ENCODE measurements around the gene NT5DC1.

NT5DC1 gene

DNA sequence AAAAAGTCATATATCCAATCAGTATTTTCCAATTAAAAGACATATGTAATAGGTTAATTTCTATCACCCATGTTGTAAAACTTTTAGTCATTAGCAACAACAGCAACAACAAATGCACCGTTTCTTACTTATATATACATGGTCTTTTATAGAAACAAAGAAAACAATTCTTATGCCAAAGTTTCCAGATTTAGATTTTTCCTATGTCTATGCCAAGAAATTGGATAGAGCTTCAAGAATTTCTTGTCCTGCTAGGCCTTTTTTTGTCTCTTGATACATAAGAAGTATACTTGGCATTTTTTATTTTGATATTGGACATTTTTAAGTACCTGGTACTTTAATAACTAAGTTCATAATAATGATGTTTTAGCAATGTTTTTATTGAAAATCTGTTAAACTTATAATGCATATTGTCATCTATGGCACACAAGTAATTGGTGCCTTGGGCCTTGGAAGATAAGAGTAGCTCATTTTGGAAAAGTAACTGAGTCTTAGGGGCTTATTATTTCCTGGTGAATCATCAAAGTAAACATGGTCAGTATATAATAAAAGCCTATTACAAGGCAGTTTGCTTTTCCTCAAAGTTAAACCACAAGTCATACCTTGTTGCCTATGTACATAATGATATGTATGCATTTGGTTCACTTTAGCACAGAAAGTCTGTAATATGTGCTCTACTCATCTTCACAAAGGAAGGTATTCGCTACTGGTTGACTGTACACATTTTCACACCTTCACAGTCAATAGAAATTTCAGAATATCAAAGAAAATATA lies 29.9 kb upstream of the NT5DC1 start:
- H3K27ac ChIP-seq (ENCODE audit: low read depth, low read length): no peak overlapping the region
- no peaks in the 10 kb centered on the region for H3K9me3 ChIP-seq (ENCODE audit: low read length)
- H3K4me1 ChIP-seq (ENCODE audit: insufficient read depth, low read length): no peaks in the 10 kb centered on the region
- H3K9ac ChIP-seq (ENCODE audit: low read length): no peak overlapping the region
- no peak overlapping the region for H3K4me3 ChIP-seq (ENCODE audit: low read depth in 1 of 2, low read length in 2 of 2)
- no peaks in the 10 kb centered on the region for H3K36me3 ChIP-seq (ENCODE audit: insufficient read depth, low read length)
- H3K27me3 ChIP-seq (ENCODE audit: control insufficient read depth in 1 of 2, insufficient read depth in 2 of 2, low read length in 2 of 2): no peaks in the 10 kb centered on the region

DNA sequence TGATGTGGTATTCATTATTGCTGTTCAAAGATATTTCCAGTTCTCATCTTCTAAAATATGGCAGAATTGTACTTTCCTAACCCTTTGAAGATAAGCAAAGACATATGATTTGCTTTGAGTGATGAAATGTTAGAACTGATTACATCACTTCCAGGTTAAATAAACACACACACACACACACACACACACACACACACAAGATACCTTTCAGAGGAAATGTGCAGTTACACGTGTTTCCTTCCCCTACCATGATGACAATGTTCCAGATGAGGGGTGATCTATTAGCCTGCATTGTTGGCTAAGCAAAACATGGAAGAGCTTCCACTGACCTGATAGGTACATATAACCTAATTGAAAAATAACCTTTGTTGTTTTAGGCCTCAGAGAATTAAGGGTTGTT lies 28.3 kb upstream of the NT5DC1 start:
- H3K36me3 ChIP-seq (ENCODE audit: insufficient read depth, low read length): no peaks in the 10 kb centered on the region
- H3K27me3 ChIP-seq (ENCODE audit: control insufficient read depth in 1 of 2, insufficient read depth in 2 of 2, low read length in 2 of 2): no peaks in the 10 kb centered on the region
- H3K9ac ChIP-seq (ENCODE audit: low read length): no peak overlapping the region
- no peaks in the 10 kb centered on the region for H3K4me1 ChIP-seq (ENCODE audit: insufficient read depth, low read length)
- H3K4me3 ChIP-seq (ENCODE audit: low read depth in 1 of 2, low read length in 2 of 2): no peak overlapping the region
- no peaks in the 10 kb centered on the region for H3K9me3 ChIP-seq (ENCODE audit: low read length)
- no peak overlapping the region for H3K27ac ChIP-seq (ENCODE audit: low read depth, low read length)

DNA sequence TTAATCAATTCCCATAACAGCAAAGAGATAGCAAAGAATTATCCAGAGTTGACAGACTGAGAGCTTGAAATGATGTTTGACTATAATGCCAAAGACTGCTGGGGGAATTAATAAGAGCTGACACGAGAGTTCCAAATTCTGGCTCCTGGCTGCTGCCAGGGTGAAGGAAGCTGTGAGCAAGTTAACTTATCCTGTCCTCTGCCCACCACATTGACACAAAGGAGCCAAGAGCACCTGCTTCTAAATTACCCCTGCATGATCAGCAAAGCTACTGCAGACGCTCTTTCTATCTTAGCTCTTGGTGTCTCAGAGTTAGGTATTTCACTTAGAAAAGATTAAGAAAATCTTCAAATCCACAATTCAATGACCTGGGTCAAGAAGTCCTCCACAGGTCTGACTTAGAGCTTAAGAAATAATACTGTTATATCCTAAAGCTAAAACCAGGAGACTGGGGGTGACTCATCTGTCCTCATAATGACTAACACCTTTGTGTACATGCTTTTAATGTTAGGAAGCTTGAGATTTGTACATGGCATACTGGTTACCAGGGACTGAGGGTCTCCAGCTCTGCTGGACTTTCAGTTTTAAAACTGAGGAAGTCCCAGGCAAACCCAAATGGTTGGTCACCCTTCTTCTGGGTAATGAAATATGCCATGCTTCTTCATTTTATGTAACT lies 26.8 kb upstream of the NT5DC1 start:
- H3K4me3 ChIP-seq (ENCODE audit: low read depth in 1 of 2, low read length in 2 of 2): no peak overlapping the region
- H3K9ac ChIP-seq (ENCODE audit: low read length): no peak overlapping the region
- H3K27ac ChIP-seq (ENCODE audit: low read depth, low read length): no peak overlapping the region
- no peaks in the 10 kb centered on the region for H3K9me3 ChIP-seq (ENCODE audit: low read length)
- no peaks in the 10 kb centered on the region for H3K27me3 ChIP-seq (ENCODE audit: control insufficient read depth in 1 of 2, insufficient read depth in 2 of 2, low read length in 2 of 2)
- no peaks in the 10 kb centered on the region for H3K36me3 ChIP-seq (ENCODE audit: insufficient read depth, low read length)
- H3K4me1 ChIP-seq (ENCODE audit: insufficient read depth, low read length): no peaks in the 10 kb centered on the region

DNA sequence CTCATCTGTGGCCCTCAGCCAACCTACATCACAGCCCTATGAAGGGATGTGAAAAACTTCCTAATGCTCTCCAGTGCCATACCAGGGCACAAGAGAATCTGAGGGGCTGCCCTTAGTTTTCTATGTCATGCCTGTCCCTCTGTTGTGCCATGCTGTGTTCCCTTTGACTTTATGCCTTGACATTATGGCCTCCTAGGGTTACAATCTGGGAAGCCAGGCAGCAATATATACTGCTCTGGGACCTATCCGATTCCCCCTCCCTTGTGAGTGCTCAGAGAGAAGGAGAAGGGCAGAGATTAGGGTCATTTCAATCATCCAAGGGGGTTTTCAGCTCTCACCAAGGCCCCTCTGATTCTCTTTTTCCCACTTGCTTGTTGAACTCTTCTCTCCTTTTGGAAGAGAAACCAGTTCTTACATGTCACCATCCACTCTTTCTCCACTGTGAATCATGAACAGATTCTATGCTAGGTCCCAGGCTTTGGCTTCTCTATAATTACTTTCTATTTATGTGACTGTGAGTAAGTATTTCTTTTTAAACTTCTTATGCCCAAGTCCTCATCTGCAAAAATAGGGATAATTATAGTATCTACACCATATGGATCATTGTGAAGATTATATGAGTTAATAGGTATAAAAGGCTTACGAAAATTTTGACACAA lies 25.8 kb upstream of the NT5DC1 start:
- Histone ChIP-seq H3K27ac (ENCODE audit: low read depth, low read length) (no peak overlapping the region), H3K36me3 (ENCODE audit: insufficient read depth, low read length) (no peaks in the 10 kb centered on the region), H3K9me3 (ENCODE audit: low read length) (no peaks in the 10 kb centered on the region), H3K4me3 (ENCODE audit: low read depth in 1 of 2, low read length in 2 of 2) (no peak overlapping the region), H3K9ac (ENCODE audit: low read length) (no peak overlapping the region), H3K4me1 (ENCODE audit: insufficient read depth, low read length) (no peaks in the 10 kb centered on the region), H3K27me3 (ENCODE audit: control insufficient read depth in 1 of 2, insufficient read depth in 2 of 2, low read length in 2 of 2) (no peaks in the 10 kb centered on the region)

DNA sequence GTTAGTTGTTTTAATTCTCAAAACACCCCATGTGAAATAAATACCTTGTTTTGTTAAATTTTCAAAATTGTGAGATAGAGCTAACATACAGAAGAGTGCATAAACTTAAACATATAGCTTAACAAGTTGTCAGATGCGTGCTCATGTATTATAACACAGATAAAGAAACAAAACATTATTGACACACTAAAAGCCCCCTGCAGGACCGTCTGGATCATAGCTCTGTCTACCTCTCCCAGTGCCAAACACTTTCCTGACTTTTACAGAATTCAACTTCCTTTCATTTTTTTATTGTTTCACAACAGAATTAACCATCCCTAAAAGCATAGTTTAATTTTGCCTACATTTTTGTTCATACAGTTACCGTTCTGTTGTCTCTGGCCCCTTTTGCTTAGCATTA lies 22.1 kb upstream of the NT5DC1 start:
- no peaks in the 10 kb centered on the region for H3K27me3 ChIP-seq (ENCODE audit: control insufficient read depth in 1 of 2, insufficient read depth in 2 of 2, low read length in 2 of 2)
- H3K4me1 ChIP-seq (ENCODE audit: insufficient read depth, low read length): no peaks in the 10 kb centered on the region
- no peaks in the 10 kb centered on the region for H3K9me3 ChIP-seq (ENCODE audit: low read length)
- H3K27ac ChIP-seq (ENCODE audit: low read depth, low read length): no peak overlapping the region
- no peaks in the 10 kb centered on the region for H3K36me3 ChIP-seq (ENCODE audit: insufficient read depth, low read length)
- H3K4me3 ChIP-seq (ENCODE audit: low read depth in 1 of 2, low read length in 2 of 2): no peak overlapping the region
- H3K9ac ChIP-seq (ENCODE audit: low read length): no peak overlapping the region

DNA sequence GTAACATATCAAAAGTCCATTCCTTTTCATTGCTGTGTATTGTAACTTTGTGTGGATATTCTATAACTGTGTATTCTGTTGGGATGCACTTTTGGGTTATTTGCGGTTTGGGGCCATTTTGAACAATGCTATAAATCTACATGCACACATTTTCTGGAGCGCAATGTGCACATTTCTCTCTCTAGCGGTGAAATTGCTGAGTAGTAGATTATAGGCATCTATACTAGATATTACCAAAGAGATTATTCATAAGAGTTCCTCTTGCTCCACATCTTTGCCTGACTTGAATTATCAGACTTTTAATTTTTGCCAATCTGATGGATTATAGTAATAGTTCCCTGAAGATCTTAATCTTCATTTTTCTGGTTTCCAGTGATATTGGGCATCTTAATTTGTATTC lies 21.7 kb upstream of the NT5DC1 start:
- H3K27me3 ChIP-seq (ENCODE audit: control insufficient read depth in 1 of 2, insufficient read depth in 2 of 2, low read length in 2 of 2): no peaks in the 10 kb centered on the region
- no peaks in the 10 kb centered on the region for H3K4me1 ChIP-seq (ENCODE audit: insufficient read depth, low read length)
- no peaks in the 10 kb centered on the region for H3K36me3 ChIP-seq (ENCODE audit: insufficient read depth, low read length)
- no peak overlapping the region for H3K27ac ChIP-seq (ENCODE audit: low read depth, low read length)
- no peak overlapping the region for H3K9ac ChIP-seq (ENCODE audit: low read length)
- no peaks in the 10 kb centered on the region for H3K9me3 ChIP-seq (ENCODE audit: low read length)
- H3K4me3 ChIP-seq (ENCODE audit: low read depth in 1 of 2, low read length in 2 of 2): no peak overlapping the region

DNA sequence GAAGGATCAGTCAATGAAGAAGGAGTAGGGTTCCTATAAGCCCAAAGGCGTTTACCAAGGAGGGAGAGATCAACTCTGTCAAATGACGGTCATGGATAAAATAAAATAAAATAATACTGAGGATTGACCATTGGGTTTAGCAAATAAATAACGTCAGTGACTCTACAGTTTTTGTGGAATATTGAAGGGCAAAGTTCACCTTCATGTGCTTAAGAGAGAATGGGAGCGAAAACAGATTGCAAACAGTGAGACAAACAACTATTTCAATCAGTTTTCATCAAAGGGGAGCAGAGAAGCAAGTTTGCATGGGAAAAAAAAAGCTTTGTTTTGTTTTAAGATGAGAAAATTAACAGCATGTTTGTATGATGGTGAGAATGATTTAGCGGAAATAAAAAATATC lies 17.6 kb upstream of the NT5DC1 start:
- Histone ChIP-seq H3K4me1 (ENCODE audit: insufficient read depth, low read length) (no peaks in the 10 kb centered on the region), H3K4me3 (ENCODE audit: low read depth in 1 of 2, low read length in 2 of 2) (no peak overlapping the region), H3K9ac (ENCODE audit: low read length) (no peak overlapping the region), H3K27ac (ENCODE audit: low read depth, low read length) (no peak overlapping the region), H3K9me3 (ENCODE audit: low read length) (no peaks in the 10 kb centered on the region), H3K27me3 (ENCODE audit: control insufficient read depth in 1 of 2, insufficient read depth in 2 of 2, low read length in 2 of 2) (no peaks in the 10 kb centered on the region), H3K36me3 (ENCODE audit: insufficient read depth, low read length) (no peaks in the 10 kb centered on the region)

DNA sequence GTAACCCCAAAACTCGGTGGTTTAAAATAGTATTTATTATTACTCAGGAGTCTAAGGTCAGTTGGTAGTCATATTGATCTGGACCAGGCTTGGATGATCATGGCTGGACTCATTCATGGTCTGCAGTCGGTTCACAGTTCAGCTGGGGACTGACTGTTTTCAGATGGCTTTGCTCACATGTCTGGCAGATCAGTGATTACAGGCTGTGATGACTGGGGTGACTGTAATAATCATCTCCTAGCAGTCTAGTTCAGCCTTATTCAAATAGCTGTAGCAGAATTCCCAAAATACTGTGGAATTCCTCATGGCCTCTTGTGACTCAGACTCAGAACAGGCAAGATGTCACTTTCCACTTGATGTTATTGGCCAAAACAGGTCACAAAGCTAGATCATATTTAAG lies 16.4 kb upstream of the NT5DC1 start:
- H3K4me3 ChIP-seq (ENCODE audit: low read depth in 1 of 2, low read length in 2 of 2): no peak overlapping the region

DNA sequence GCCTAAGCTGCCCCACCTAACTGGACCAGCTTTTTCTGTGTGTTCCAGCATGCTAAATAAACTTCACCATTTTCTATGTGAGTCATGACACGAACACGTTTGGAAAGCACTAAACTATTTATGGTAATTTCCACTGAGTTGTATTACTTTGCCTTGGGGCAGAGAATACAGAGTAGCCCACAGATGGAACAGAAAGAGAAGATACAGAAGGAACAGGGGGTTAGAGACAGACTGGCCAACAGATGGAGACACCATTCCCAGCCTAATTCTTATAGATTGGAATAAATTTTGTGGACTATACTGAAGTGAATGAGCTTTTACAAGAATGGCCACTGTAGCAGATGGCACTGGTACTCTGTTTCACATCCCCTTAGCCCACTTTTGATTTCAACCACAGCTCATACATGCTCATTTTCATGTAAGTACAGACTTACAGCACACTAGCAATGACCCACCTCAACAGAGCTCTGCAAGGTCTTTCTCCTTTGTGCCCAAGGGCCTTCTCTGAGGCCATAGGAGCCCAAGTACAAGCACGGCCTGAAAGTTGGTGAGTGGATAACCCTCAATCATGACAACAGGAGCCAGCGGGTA lies 13.1 kb upstream of the NT5DC1 start:
- Histone ChIP-seq H3K4me3 (ENCODE audit: low read depth in 1 of 2, low read length in 2 of 2) (no peak overlapping the region), H3K4me1 (ENCODE audit: insufficient read depth, low read length) (no peaks in the 10 kb centered on the region), H3K27me3 (ENCODE audit: control insufficient read depth in 1 of 2, insufficient read depth in 2 of 2, low read length in 2 of 2) (no peaks in the 10 kb centered on the region), H3K9ac (ENCODE audit: low read length) (no peak overlapping the region), H3K9me3 (ENCODE audit: low read length) (no peaks in the 10 kb centered on the region), H3K27ac (ENCODE audit: low read depth, low read length) (no peak overlapping the region), H3K36me3 (ENCODE audit: insufficient read depth, low read length) (no peaks in the 10 kb centered on the region)

More for the DNA sequence above, 16.4 kb upstream of the NT5DC1 start:
- Histone ChIP-seq H3K9ac (ENCODE audit: low read length) (no peak overlapping the region), H3K27ac (ENCODE audit: low read depth, low read length) (no peak overlapping the region), H3K9me3 (ENCODE audit: low read length) (no peaks in the 10 kb centered on the region), H3K36me3 (ENCODE audit: insufficient read depth, low read length) (no peaks in the 10 kb centered on the region), H3K27me3 (ENCODE audit: control insufficient read depth in 1 of 2, insufficient read depth in 2 of 2, low read length in 2 of 2) (no peaks in the 10 kb centered on the region), H3K4me1 (ENCODE audit: insufficient read depth, low read length) (no peaks in the 10 kb centered on the region)

DNA sequence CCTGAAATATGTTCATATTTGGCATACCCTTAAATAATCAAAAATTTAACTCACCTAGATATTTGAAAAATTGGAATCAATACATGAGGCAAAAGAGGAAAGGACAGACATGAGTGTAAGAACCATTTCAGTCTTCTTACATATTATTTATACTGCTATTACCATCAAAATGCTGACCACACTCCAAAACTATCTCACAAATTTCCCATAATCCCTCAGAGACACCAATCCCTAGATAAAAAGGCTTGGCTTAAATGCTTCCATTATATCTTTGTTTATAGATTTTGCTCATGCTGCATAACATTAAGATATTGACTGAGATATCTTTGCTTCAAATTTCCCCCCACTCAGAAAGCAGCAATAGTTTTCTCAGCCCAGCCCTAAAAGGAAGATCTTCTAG lies 11.7 kb upstream of the NT5DC1 start:
- no peak overlapping the region for H3K27ac ChIP-seq (ENCODE audit: low read depth, low read length)
- H3K4me3 ChIP-seq (ENCODE audit: low read depth in 1 of 2, low read length in 2 of 2): no peak overlapping the region
- H3K9ac ChIP-seq (ENCODE audit: low read length): no peak overlapping the region
- H3K9me3 ChIP-seq (ENCODE audit: low read length): no peaks in the 10 kb centered on the region
- no peaks in the 10 kb centered on the region for H3K36me3 ChIP-seq (ENCODE audit: insufficient read depth, low read length)
- no peaks in the 10 kb centered on the region for H3K4me1 ChIP-seq (ENCODE audit: insufficient read depth, low read length)
- no peaks in the 10 kb centered on the region for H3K27me3 ChIP-seq (ENCODE audit: control insufficient read depth in 1 of 2, insufficient read depth in 2 of 2, low read length in 2 of 2)

DNA sequence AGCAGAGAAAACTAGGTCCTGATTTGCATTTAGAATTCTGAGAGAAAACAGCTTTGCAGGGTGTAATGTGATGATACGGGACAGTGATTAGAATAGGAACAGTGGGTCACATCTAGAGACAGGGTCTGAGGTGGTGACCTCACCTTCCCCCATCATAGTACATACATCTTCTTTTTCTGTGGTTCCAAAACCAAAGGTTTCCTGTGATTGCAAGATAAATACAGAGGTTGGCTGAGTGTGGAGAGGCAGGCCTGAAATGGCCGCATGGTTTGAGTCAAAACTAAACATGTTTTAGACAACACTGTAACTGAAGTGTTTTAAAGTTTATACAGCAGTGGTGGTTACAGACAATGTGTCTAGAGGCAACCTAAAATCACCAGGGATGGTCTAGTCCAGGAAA lies 10.4 kb upstream of the NT5DC1 start:
- Histone ChIP-seq H3K4me3 (ENCODE audit: low read depth in 1 of 2, low read length in 2 of 2) (no peak overlapping the region), H3K9me3 (ENCODE audit: low read length) (no peaks in the 10 kb centered on the region), H3K4me1 (ENCODE audit: insufficient read depth, low read length) (no peaks in the 10 kb centered on the region), H3K27me3 (ENCODE audit: control insufficient read depth in 1 of 2, insufficient read depth in 2 of 2, low read length in 2 of 2) (no peaks in the 10 kb centered on the region), H3K9ac (ENCODE audit: low read length) (no peak overlapping the region), H3K27ac (ENCODE audit: low read depth, low read length) (no peak overlapping the region), H3K36me3 (ENCODE audit: insufficient read depth, low read length) (no peaks in the 10 kb centered on the region)

All from muscle layer of colon (tissue), 2 donors.